ENCODE results near the gene SHMT1. TPM values are rescaled to one million over a fixed set of nuclear protein-coding genes. Genes with fewer than 3 reads are reported as not detected.
"Not testable (repeated sequence)": the region's sequence is repeated elsewhere in the genome, so short reads cannot be mapped to it uniquely, and the experiment has no call there.

Gene SHMT1
- total RNA-seq (2014; rRNA removed; shearing (Covaris generic)) = 20.2 and 20.7 TPM in 2 replicates
- 11.0 and 12.9 TPM in 2 replicates for polyA plus RNA-seq (2015; cell fraction: cytosol; rRNA removed)
- polyA plus RNA-seq (2015; cell fraction: nucleus; rRNA removed) = 13.8 and 15.7 TPM in 2 replicates

DNA sequence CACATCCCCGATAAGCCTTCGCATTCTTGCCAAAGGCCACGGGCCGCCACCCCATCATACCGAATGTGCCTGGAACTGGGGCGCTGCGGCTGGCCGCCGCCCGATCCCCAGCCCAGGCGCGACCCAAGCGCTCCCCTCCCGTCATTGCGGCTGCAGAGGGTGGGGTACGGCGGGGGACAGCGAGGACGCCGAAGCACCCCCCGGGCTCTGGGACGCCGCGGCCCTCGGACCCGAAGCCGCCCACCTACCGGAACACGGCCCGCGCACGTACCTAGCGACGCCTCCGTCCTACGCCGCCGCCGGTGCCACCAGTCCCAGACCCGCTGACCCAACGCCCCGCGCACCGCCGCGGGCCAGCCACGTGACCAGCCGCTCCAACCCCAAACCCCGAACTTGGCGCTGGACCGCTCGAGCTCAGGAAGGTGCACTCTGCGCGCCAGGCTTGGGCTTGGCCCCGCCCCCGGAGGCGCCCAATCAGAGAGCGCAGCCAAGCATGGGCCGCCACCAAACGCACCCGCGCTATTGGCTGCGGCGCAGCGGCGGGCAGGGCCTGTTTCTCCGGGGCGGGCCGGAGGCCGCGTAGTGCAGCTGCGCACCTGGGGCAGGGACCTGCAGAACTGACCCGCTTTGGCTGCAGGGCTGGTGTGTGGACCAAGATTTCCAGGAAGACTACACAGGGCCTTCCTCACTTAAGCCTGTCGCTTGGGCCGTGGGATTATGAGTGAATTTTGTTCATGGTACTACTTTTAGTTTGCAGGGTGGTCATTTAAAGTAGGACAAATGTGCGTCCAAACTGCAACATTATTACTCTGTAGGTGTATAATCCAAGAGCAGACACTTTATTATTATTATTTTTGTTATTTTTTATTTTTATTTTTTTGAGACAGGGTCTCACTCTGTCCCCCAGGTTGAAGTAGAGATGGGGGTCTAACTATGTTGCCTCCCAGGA lies at the start of gene SHMT1:
Gene SHMT1, minus strand, starts transcription at position 450 of the 949 bp plus-strand sequence. CDS start 7,569 bp downstream, outside the sequence.
- peak; percentile 91 for DNase-seq (ENCODE audit: low read depth)

GRCh38 chr17:18412001-18412538 lies 48.7 kb upstream of the SHMT1 start:
- not testable (repeated sequence) for DNase-seq (ENCODE audit: low read depth)

DNA sequence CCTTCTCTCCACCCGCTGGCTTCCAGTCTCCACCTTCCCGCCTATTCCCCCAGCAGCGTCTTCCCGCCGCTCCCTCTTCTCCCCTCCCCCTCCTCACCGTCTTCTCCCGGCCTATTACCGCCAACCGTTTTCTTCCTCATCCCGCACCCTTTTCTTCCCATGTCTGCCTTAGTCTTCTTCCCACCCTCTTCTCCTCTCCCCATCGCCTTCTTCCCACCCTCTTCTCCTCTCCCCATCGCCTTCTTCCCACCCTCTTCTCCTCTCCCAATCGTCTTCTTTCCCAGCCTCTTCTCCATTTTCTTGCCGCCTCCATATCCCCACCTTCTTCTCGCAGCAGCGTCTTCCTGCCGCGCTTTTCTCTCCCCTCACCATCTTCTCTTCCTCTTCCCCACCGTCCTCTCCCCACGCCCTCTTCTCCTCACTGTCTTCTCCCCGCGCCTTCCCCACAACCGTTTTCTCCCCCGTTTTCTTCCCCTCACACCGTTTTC lies 48.1 kb upstream of the SHMT1 start:
- peak; percentile 28 for DNase-seq (ENCODE audit: low read depth)

DNA sequence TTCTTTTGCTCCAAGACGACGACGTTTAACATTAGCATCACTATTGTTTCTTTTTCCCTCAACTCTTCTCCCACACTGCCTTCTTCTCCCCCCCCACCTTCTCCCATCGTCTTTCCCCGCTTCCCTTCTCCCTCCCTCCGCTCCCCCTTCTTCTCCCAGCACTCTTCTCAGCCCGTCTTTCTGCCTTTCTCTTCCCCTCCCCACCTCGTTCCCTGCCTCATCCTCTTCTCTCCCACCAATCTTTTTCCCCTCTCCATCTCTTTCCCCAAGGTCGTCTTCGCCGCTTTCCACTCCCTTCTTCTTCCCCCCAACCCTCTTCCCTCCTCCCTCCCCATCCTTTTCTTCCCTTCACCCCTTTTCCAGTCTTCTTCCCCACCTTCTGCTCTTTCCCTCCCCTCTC lies 47.4 kb upstream of the SHMT1 start:
- peak; percentile 1 for DNase-seq (ENCODE audit: low read depth)

DNA sequence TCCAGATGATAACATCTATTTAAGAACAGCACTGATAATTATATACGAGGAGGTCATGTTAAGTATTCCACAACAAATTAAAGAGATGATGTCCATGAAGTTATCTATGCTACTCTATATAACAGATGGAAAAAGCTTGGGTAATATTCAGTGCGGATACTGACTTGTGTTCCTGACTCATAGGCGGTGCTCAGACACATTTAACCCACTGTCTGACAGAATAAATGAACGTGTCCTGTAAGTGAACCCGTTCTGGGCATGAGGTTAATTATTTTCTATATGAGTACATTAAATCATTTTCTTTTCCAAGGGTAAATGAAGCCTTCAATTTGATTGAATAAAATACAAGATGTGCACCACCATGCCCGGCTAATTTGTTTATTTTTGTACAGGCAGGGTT lies 46.0 kb upstream of the SHMT1 start:
- not testable (repeated sequence) for DNase-seq (ENCODE audit: low read depth)

- not testable (repeated sequence) for DNase-seq (ENCODE audit: low read depth)
These were observed 45.6 kb upstream of the SHMT1 start for GRCh38 chr17:18408906-18409305.

DNA sequence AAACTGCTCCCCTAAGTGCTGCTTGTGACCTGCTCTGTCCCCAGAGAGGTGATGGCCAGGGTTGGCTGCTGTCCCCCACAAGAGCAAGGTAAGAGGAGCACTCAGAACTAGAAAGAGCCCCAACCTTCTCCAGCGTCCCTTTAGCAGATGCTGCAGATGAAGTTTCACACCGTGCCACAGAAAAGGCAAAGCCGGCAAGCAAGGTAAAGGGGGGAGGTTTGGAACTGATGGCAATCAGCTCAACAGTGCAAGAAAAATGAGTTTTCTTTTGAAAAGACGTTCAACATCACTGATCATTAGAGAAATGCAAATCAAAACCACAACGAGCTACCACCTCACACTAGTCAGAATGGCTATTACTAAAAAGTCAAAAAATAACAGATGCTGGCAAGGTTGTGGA lies 40.3 kb upstream of the SHMT1 start:
- DNase-seq (ENCODE audit: low read depth) = not testable (repeated sequence)

DNA sequence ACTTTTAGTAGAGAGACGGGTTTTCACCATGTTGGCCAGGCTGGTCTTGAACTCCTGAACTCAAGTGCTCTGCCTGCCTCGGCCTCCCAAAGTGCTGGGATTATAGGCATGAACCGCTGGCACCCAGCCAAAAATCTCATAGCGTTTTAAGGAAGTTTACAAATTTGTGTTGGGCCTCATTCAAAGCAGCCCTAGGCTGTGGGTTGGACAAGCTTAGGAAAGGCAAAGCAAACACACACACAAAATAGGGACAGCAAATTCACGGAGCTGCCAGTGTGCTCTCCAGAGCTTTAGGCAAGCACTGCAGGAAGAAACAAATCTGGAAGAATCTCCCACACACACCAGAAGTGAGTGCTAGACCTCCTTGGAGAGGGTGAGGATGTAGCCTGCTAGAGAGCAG lies 39.8 kb upstream of the SHMT1 start:
- DNase-seq (ENCODE audit: low read depth) = not testable (repeated sequence)

- DNase-seq (ENCODE audit: low read depth) = not testable (repeated sequence)
These were observed 38.7 kb upstream of the SHMT1 start for GRCh38 chr17:18401872-18402590.

- not testable (repeated sequence) for DNase-seq (ENCODE audit: low read depth)
These were observed 25.4 kb upstream of the SHMT1 start for GRCh38 chr17:18388728-18389127.

DNA sequence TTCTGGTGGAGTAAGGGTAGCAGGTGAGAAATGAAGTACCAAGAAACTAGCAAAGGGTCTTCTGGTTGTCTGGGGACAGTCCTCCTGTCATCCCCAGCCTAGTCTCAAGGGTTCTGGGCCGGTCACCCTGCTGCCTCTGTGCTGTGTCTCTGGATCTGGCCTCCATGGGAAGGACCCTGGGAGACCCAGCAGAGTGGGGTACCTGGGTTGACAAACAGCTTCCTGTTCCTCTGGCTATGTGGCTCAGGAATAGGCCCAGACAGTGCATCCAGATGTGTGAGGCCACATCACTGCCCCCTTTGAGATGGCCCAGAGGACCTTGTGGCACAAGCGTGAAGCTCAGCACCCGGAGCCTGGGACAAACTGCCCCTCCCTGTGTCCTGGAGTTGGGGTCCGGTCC lies 24.9 kb upstream of the SHMT1 start:
- DNase-seq (ENCODE audit: low read depth) = not testable (repeated sequence)

- DNase-seq (ENCODE audit: low read depth) = not testable (repeated sequence)
These were observed 24.2 kb upstream of the SHMT1 start for GRCh38 chr17:18387583-18387982.

- DNase-seq (ENCODE audit: low read depth) = not testable (repeated sequence)
These were observed 20.9 kb upstream of the SHMT1 start for GRCh38 chr17:18384271-18384670.

- DNase-seq (ENCODE audit: low read depth) = not testable (repeated sequence)
These were observed 19.7 kb upstream of the SHMT1 start for GRCh38 chr17:18383079-18383481.

- DNase-seq (ENCODE audit: low read depth) = no peak
These were observed 19.2 kb upstream of the SHMT1 start for GRCh38 chr17:18382441-18383078.

GRCh38 chr17:18381953-18382245 lies 18.5 kb upstream of the SHMT1 start:
- no peak for DNase-seq (ENCODE audit: low read depth)

- no peak for DNase-seq (ENCODE audit: low read depth)
These were observed 18.0 kb upstream of the SHMT1 start for GRCh38 chr17:18381158-18381952.

DNA sequence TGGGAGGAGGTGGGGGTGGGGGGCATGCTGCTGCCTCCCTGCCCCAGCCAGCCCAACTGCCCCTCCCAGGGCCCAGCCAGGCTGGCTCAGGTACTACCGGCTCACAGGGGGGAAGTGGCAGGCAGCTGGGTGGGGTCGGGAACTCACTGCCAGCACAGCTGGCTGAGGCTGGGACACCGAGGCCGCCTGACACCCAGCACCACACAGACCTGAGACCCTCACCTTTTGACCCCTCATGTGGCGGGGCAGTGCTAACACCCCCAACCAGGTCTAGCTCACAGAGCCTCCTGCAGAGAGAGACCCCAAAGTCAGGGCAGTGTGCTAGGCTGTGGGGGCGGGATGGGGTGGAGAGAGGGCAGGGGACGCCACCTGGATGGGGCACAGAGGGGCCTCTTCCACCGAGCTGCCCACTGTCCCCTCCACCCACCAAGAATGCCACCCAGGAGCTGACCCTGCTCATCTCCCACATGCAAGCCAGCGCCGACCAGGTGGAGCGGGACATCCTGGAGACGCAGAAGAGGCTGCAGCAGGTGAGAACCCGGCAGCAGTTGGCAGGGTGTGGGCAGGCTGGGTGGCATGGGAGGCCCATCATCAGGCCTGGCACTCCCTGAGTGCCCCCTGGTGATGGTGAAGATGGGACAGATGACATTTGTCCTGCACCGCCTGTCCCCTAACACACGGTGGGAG lies 17.3 kb upstream of the SHMT1 start:
- no peak for DNase-seq (ENCODE audit: low read depth)

- DNase-seq (ENCODE audit: low read depth) = no peak
These were observed 16.1 kb upstream of the SHMT1 start for GRCh38 chr17:18379246-18380146.

Data from HT1080 (cell line).